ENCODE data around the gene GDA.
"Not testable (repeated sequence)": the region's sequence is repeated elsewhere in the genome, so short reads cannot be mapped to it uniquely, and the experiment has no call there.

The GDA gene

DNA sequence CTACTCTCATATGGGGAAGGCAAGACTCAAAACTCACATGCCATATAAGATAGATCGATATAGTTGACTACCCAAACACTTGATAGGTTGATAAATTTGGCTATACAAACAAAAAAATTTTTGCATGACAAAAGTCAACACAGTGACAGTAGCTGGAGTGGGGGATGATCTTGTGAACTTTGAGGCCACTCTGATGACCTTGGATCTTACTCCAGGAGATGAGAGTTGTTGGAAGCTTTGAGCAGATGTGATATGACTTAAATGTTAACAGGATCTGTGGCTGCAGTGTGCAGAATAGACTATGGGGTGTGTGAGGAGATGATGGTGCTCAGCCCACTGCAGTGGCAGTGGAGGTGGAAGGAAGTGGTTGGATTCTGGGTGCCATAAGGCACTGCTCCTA lies 114.3 kb downstream of the GDA start:
- Histone ChIP-seq H3K27me3 (ENCODE audit: control insufficient read depth in 1 of 2, insufficient read depth in 2 of 2, low read length in 2 of 2) (no peaks in the 10 kb centered on the region), H3K9ac (ENCODE audit: low read depth in 1 of 2, low read length in 2 of 2) (no peak overlapping the region), H3K4me1 (ENCODE audit: control insufficient read depth in 1 of 2, insufficient read depth in 2 of 2, low read length in 2 of 2) (no peaks in the 10 kb centered on the region), H3K27ac (ENCODE audit: low read depth, low read length) (no peak overlapping the region), H3K36me3 (ENCODE audit: control insufficient read depth in 1 of 2, insufficient read depth in 2 of 2, low read length in 2 of 2) (no peaks in the 10 kb centered on the region), H3K9me3 (ENCODE audit: control insufficient read depth in 1 of 2, low read length in 2 of 2) (no peaks in the 10 kb centered on the region), H3K4me3 (ENCODE audit: low read depth in 1 of 2, low read length in 2 of 2) (no peak overlapping the region)

DNA sequence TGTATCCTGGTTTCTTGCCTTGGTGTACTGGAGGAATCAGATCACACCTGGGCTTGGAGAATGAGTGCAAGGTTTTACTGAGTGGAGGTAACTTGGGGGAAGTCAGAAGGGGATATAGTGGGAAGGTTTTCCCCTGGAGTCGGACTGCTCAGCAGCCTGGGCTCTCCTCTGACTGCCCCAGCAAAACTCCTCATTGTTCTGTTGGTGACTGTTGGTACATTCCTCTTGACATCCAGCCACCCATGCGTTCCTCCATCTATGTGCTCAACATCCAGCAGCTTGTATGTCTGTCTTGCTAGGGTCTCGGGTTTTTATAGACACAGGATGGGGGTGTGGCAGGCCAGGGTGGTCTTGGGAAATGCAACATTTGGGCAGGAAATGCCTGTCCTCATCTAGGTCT lies 119.7 kb downstream of the GDA start:
- no peak overlapping the region for H3K9ac ChIP-seq (ENCODE audit: low read depth in 1 of 2, low read length in 2 of 2)
- H3K27ac ChIP-seq (ENCODE audit: low read depth, low read length): no peak overlapping the region
- no peaks in the 10 kb centered on the region for H3K36me3 ChIP-seq (ENCODE audit: control insufficient read depth in 1 of 2, insufficient read depth in 2 of 2, low read length in 2 of 2)
- H3K27me3 ChIP-seq (ENCODE audit: control insufficient read depth in 1 of 2, insufficient read depth in 2 of 2, low read length in 2 of 2): no peaks in the 10 kb centered on the region
- no peaks in the 10 kb centered on the region for H3K9me3 ChIP-seq (ENCODE audit: control insufficient read depth in 1 of 2, low read length in 2 of 2)
- H3K4me1 ChIP-seq (ENCODE audit: control insufficient read depth in 1 of 2, insufficient read depth in 2 of 2, low read length in 2 of 2): no peaks in the 10 kb centered on the region
- no peak overlapping the region for H3K4me3 ChIP-seq (ENCODE audit: low read depth in 1 of 2, low read length in 2 of 2)

DNA sequence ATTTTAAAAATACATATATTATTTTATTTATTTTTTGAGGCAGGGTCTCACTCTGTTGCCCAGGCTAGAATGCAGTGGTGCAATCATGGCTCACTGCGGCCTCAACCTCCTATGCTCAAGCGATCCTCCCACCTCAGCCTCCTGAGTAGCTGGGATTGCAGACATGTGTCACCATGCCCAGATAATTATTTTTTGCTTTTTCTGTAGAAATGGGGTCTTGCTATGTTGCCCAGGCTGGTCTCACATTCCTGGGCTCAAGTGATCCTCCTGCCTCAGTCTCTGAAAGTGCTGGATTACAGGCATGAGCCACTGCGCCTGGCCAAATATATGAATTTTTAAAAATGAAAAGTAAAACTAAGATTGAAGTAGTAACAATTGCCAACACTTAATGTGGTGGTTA lies 121.1 kb downstream of the GDA start:
- H3K4me1 ChIP-seq (ENCODE audit: control insufficient read depth in 1 of 2, insufficient read depth in 2 of 2, low read length in 2 of 2); H3K27me3 ChIP-seq (ENCODE audit: control insufficient read depth in 1 of 2, insufficient read depth in 2 of 2, low read length in 2 of 2); H3K4me3 ChIP-seq (ENCODE audit: low read depth in 1 of 2, low read length in 2 of 2); H3K36me3 ChIP-seq (ENCODE audit: control insufficient read depth in 1 of 2, insufficient read depth in 2 of 2, low read length in 2 of 2); H3K9me3 ChIP-seq (ENCODE audit: control insufficient read depth in 1 of 2, low read length in 2 of 2); H3K27ac ChIP-seq (ENCODE audit: low read depth, low read length); H3K9ac ChIP-seq (ENCODE audit: low read depth in 1 of 2, low read length in 2 of 2): not testable (repeated sequence)

DNA sequence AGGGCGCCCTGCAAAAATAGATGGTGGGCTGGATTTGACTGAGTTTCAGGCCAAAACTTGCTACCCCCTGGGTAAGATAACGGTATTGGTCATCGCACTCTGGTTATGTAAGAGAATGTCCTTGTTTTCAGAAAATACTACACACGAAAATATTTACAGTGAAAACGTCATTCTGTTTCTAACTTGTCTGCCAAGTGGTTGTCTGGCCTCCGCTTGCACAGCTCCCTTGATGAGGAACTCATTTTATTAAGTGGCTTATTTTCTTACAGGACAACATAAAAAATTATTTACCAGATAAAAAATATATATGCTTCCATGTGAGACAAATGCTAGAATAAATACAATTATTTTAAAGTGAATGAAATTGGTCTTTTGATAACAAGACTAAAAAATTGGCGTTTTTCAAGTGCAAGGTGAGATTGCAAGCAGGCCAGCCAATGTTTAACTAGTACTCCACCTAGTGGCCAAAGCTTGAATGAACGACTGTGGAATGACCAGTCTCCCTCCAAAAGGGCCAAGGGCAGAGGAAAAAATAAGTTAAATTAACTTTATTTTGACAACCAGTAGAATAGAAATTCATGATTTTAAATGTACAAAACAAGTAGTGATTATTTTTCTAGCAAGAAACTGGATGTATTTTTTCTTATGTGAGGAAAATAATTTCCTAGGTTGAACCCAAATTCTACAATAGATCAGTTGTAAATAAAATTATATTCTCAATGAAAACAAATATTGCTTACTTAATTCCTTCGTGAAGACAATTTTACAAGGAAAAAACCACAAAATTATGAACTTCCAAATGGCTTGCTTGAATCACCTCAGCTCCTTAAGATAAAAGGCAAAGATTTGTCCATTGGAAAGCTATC lies 122.6 kb downstream of the GDA start:
- Histone ChIP-seq H3K27me3 (ENCODE audit: control insufficient read depth in 1 of 2, insufficient read depth in 2 of 2, low read length in 2 of 2) (no peaks in the 10 kb centered on the region), H3K9ac (ENCODE audit: low read depth in 1 of 2, low read length in 2 of 2) (no peak overlapping the region), H3K4me1 (ENCODE audit: control insufficient read depth in 1 of 2, insufficient read depth in 2 of 2, low read length in 2 of 2) (no peaks in the 10 kb centered on the region), H3K9me3 (ENCODE audit: control insufficient read depth in 1 of 2, low read length in 2 of 2) (no peaks in the 10 kb centered on the region), H3K4me3 (ENCODE audit: low read depth in 1 of 2, low read length in 2 of 2) (no peak overlapping the region), H3K36me3 (ENCODE audit: control insufficient read depth in 1 of 2, insufficient read depth in 2 of 2, low read length in 2 of 2) (no peaks in the 10 kb centered on the region), H3K27ac (ENCODE audit: low read depth, low read length) (no peak overlapping the region)

DNA sequence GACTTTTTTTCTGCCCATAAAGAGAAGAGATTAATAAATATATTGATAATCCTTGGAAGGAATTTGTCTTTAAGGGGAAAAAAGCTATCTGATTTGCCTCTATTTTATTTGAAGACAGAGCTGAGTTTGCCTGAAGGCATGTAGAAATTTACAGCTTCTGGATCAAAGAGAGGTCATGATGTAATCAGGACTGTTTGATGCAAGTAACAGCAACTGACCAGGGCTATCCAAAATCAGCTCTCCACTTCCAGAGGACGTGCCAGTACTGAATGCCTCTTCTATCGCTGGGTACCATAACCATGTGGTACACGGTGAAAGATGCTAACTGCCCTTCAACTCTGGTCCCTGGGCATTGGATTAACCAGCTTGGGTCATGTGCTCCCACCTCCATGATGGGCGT lies 125.2 kb downstream of the GDA start:
- Histone ChIP-seq H3K27me3 (ENCODE audit: control insufficient read depth in 1 of 2, insufficient read depth in 2 of 2, low read length in 2 of 2) (no peaks in the 10 kb centered on the region), H3K27ac (ENCODE audit: low read depth, low read length) (no peak overlapping the region), H3K9me3 (ENCODE audit: control insufficient read depth in 1 of 2, low read length in 2 of 2) (no peaks in the 10 kb centered on the region), H3K36me3 (ENCODE audit: control insufficient read depth in 1 of 2, insufficient read depth in 2 of 2, low read length in 2 of 2) (no peaks in the 10 kb centered on the region), H3K4me3 (ENCODE audit: low read depth in 1 of 2, low read length in 2 of 2) (no peak overlapping the region), H3K9ac (ENCODE audit: low read depth in 1 of 2, low read length in 2 of 2) (no peak overlapping the region), H3K4me1 (ENCODE audit: control insufficient read depth in 1 of 2, insufficient read depth in 2 of 2, low read length in 2 of 2) (peaks cover 0 to 6% of the 10 kb centered on the region in 2 donors)

DNA sequence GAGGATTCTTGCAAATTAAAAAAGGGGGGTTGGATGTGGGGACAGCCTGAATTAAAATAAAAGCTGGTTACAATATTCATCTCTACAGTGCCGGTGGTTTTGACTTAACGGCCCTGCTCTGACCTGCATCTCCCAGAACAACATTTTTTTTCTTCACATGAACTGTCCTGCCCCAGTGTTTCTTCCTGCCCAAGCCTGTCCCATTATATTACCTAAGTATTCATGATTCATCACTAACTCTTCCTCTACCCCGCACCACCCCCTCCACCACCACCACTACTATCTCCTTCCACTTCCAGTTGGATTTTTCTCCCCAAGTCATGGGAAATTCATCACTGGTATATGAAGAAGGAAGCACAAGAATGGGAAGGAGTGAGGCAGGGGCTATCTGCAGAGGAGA lies 125.7 kb downstream of the GDA start:
- Histone ChIP-seq H3K27me3 (ENCODE audit: control insufficient read depth in 1 of 2, insufficient read depth in 2 of 2, low read length in 2 of 2) (no peaks in the 10 kb centered on the region), H3K36me3 (ENCODE audit: control insufficient read depth in 1 of 2, insufficient read depth in 2 of 2, low read length in 2 of 2) (no peaks in the 10 kb centered on the region), H3K4me3 (ENCODE audit: low read depth in 1 of 2, low read length in 2 of 2) (no peak overlapping the region), H3K27ac (ENCODE audit: low read depth, low read length) (no peak overlapping the region), H3K4me1 (ENCODE audit: control insufficient read depth in 1 of 2, insufficient read depth in 2 of 2, low read length in 2 of 2) (peaks cover 0 to 6% of the 10 kb centered on the region in 2 donors), H3K9me3 (ENCODE audit: control insufficient read depth in 1 of 2, low read length in 2 of 2) (no peaks in the 10 kb centered on the region), H3K9ac (ENCODE audit: low read depth in 1 of 2, low read length in 2 of 2) (no peak overlapping the region)

DNA sequence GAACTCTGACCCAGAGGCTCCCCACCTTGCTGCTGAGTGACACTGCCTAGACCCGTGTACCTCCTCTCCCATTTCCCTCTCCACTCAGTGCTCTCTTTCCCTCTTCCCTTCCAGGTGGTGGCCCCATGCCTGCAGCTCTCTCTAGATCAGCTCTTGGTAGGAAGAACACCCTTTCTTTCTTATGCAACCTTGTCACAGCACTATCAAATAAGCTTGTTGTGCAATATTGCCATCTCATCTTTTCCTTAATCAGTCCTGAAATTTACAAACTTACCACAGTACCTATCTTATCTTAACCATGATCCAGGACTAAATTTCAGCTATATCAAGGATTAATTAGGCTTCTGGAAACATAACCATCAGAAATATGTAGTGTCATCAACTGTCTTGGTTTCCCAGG lies 127.2 kb downstream of the GDA start:
- H3K4me3 ChIP-seq (ENCODE audit: low read depth in 1 of 2, low read length in 2 of 2): no peak overlapping the region
- H3K4me1 ChIP-seq (ENCODE audit: control insufficient read depth in 1 of 2, insufficient read depth in 2 of 2, low read length in 2 of 2): peaks cover 0 to 6% of the 10 kb centered on the region in 2 donors
- no peaks in the 10 kb centered on the region for H3K36me3 ChIP-seq (ENCODE audit: control insufficient read depth in 1 of 2, insufficient read depth in 2 of 2, low read length in 2 of 2)
- no peak overlapping the region for H3K27ac ChIP-seq (ENCODE audit: low read depth, low read length)
- H3K27me3 ChIP-seq (ENCODE audit: control insufficient read depth in 1 of 2, insufficient read depth in 2 of 2, low read length in 2 of 2): no peaks in the 10 kb centered on the region
- H3K9ac ChIP-seq (ENCODE audit: low read depth in 1 of 2, low read length in 2 of 2): no peak overlapping the region
- no peaks in the 10 kb centered on the region for H3K9me3 ChIP-seq (ENCODE audit: control insufficient read depth in 1 of 2, low read length in 2 of 2)

DNA sequence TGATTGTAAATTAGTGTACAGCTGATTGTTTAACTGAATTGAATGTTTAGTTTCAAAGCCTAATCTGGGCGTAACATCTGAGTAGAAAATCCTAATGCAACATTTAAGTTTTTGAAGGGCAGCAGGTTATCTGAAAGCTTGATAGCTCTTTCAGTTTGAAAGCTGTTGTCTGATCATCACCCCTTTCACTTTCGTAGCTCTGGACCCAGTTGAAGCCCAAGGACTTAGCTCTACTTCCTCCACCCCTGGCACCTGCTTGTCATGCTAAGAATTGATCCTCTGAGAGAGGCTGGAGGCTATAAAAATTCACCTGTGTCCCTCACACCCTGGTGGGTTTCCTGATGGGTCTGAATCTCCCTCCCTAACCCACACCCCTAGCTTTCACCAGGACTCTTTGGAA lies 129.7 kb downstream of the GDA start:
- Histone ChIP-seq H3K27ac (ENCODE audit: low read depth, low read length) (no peak overlapping the region), H3K36me3 (ENCODE audit: control insufficient read depth in 1 of 2, insufficient read depth in 2 of 2, low read length in 2 of 2) (no peaks in the 10 kb centered on the region), H3K9ac (ENCODE audit: low read depth in 1 of 2, low read length in 2 of 2) (no peak overlapping the region), H3K4me3 (ENCODE audit: low read depth in 1 of 2, low read length in 2 of 2) (no peak overlapping the region), H3K9me3 (ENCODE audit: control insufficient read depth in 1 of 2, low read length in 2 of 2) (no peaks in the 10 kb centered on the region), H3K4me1 (ENCODE audit: control insufficient read depth in 1 of 2, insufficient read depth in 2 of 2, low read length in 2 of 2) (peaks cover 0 to 6% of the 10 kb centered on the region in 2 donors), H3K27me3 (ENCODE audit: control insufficient read depth in 1 of 2, insufficient read depth in 2 of 2, low read length in 2 of 2) (no peaks in the 10 kb centered on the region)

DNA sequence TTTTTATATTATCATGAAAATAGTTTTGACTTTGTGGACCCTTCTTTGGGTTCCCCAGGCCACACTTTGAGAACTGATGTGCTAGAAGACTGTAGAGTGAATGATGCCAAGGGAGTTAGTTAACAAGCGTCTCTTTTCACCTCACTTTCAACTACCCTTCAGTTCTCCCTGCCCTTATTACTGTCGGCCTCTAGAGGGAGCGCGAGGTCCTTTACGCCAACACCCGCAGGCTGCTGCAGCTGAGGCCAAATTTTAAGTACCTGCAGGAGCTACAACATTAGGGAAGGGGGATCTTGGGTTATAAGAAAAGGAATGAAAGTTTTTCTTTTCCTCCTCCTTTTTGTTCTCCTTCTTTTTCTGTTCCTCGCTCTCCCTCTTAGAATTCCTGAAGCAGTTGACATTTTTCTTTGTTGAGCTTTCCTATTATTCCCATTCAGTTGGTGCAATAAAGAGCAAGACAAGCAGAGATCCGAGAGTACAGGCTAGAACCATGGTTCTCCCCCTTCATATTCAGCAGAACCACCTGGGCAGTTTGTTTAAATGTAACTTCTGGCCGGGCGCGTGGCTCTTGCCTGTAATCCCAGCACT lies 131.8 kb downstream of the GDA start:
- Histone ChIP-seq H3K9me3 (ENCODE audit: control insufficient read depth in 1 of 2, low read length in 2 of 2) (no peaks in the 10 kb centered on the region), H3K27ac (ENCODE audit: low read depth, low read length) (no peak overlapping the region), H3K36me3 (ENCODE audit: control insufficient read depth in 1 of 2, insufficient read depth in 2 of 2, low read length in 2 of 2) (no peaks in the 10 kb centered on the region), H3K9ac (ENCODE audit: low read depth in 1 of 2, low read length in 2 of 2) (no peak overlapping the region), H3K4me1 (ENCODE audit: control insufficient read depth in 1 of 2, insufficient read depth in 2 of 2, low read length in 2 of 2) (peaks cover 0 to 6% of the 10 kb centered on the region in 2 donors), H3K4me3 (ENCODE audit: low read depth in 1 of 2, low read length in 2 of 2) (no peak overlapping the region), H3K27me3 (ENCODE audit: control insufficient read depth in 1 of 2, insufficient read depth in 2 of 2, low read length in 2 of 2) (no peaks in the 10 kb centered on the region)

DNA sequence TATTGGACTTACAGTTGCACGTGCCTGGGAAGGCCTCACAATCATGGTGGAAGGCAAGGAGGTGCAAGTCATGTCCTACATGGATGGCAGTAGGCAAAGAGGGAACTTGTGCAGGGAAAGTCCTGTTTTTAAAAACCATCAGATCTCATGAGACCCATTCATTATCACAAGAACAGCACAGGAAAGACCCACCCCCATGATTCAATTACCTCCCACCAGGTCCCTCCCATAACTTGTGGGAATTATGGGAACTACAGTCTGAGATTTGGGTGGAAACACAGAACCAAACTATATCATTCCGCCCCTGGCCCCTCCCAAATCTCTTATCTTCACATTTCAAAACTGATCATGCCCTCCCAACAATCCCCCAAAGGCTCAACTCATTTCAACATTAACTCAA lies 140.2 kb downstream of the GDA start:
- Histone ChIP-seq H3K4me1 (ENCODE audit: control insufficient read depth in 1 of 2, insufficient read depth in 2 of 2, low read length in 2 of 2) (peaks cover 17 to 20% of the 10 kb centered on the region in 2 donors), H3K27ac (ENCODE audit: low read depth, low read length) (no peak overlapping the region), H3K9me3 (ENCODE audit: control insufficient read depth in 1 of 2, low read length in 2 of 2) (peaks cover 0 to 2% of the 10 kb centered on the region in 2 donors), H3K4me3 (ENCODE audit: low read depth in 1 of 2, low read length in 2 of 2) (no peak overlapping the region), H3K27me3 (ENCODE audit: control insufficient read depth in 1 of 2, insufficient read depth in 2 of 2, low read length in 2 of 2) (no peaks in the 10 kb centered on the region), H3K9ac (ENCODE audit: low read depth in 1 of 2, low read length in 2 of 2) (no peak overlapping the region), H3K36me3 (ENCODE audit: control insufficient read depth in 1 of 2, insufficient read depth in 2 of 2, low read length in 2 of 2) (no peaks in the 10 kb centered on the region)

Measured in duodenal mucosa (tissue), 2 donors.